GM21825 (cell line): Measurements from ENCODE around the gene MAPK14.
"Not testable (repeated sequence)": the region's sequence is repeated elsewhere in the genome, so short reads cannot be mapped to it uniquely, and the experiment has no call there.

Experiments used
- ATAC-seq: cut with Tn5 transposase; IDR thresholded peaks from one replicate; pipeline ENCODE4 v1.9.1; 2021; ENCODE audit warnings: mild to moderate bottlenecking, moderate library complexity; ENCODE audit not compliant: unreplicated experiment

Gene MAPK14

DNA sequence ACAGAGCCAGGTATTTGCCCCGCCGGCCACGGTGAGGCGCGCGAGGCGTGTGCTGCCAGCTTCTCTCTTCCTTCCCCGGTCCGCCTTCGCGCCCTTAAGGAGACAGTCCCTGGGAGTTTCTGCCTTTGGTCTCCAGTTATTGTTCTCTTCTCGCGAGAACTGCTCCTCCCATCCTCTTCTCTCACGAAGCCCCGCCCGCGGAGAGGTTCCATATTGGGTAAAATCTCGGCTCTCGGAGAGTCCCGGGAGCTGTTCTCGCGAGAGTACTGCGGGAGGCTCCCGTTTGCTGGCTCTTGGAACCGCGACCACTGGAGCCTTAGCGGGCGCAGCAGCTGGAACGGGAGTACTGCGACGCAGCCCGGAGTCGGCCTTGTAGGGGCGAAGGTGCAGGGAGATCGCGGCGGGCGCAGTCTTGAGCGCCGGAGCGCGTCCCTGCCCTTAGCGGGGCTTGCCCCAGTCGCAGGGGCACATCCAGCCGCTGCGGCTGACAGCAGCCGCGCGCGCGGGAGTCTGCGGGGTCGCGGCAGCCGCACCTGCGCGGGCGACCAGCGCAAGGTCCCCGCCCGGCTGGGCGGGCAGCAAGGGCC, at the start of gene MAPK14:
Gene MAPK14 (plus strand): TSS at position 308 of the 587 bp plus-strand sequence. CDS start 350 bp downstream, outside the sequence.
- ATAC-seq = peak; percentile 81

DNA sequence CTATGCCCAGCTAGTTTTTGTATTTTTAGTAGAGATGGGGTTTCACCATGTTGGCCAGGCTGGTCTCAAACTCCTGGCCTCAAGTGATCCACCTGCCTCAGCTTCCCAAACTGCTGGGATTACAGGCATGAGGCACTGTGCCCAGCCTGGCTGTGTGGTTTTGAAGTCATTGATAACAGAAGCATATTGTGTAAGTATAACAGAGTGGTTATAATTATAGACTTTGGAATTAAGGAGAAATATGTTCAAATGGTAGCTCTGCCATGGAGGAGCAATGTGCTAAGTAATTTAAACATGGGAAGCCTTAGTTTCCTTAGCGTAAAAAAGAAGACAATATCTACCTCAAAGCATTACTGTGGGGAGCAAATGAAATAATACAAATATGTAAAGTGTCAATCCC, 47.5 kb upstream of the MAPK14 start:
- not testable (repeated sequence) for ATAC-seq

- ATAC-seq = no peak
Observed at GRCh38 chr6:35980991-35981645, 46.5 kb upstream of the MAPK14 start.

DNA sequence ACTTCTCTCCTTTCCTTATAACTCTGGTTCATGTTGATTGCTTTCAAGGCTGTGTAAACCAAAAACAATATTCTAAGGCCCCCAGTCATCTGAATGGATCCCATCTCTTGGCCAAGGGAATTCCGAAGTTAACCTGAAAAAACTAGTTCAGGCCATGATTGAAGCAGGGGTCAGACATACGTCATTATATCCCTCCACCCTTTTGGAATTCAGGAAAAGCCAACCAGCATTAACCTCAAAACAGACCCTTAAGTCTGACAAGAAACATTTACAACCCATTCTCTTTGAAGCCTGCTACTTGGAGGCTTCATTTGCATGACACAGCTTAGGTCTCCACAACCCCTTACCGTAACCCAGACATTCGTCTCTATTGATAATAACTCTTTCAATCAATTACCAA, 42.9 kb upstream of the MAPK14 start:
- ATAC-seq = no peak

DNA sequence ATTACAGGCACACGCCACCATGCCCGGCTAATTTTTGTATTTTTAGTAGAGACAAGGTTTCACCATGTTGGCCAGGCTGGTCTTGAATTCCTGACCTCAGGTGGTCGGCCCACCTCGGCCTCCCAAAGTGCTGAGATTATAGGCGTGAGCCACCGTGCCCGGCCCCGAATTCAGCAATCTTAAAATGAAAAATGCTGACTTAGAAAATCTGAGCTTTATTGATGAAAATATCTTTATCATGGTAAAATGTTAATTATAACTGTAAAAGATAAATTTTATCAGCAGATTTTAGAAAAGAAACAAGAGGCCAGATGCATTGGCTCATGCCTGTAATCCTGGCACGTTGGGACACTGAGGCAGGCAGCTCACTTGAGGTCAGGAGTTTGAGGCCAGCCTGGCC, 39.6 kb upstream of the MAPK14 start:
- not testable (repeated sequence) for ATAC-seq

- ATAC-seq = no peak
Observed at GRCh38 chr6:35993150-35993549, 34.5 kb upstream of the MAPK14 start.

DNA sequence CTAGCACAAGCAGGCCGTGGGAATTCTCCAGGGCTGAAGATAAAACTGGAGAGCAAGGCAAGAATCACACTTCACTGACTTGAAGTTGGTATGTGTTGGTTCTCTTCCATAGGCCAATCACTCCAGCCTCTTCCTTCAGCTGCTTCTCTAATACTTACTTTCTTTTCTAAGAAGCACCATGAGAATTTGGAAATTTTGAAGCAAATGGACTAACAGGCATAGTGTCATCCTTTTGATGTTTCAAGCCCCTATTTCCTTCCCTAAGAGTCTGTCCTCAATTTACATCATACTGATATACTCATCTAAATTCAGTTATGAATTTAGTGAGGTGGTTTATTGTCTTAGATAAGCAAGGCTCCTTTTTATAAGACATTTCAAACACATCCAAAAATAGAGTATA, 27.2 kb upstream of the MAPK14 start:
- ATAC-seq = no peak

GRCh38 chr6:36015666-36016065, 11.9 kb upstream of the MAPK14 start:
- ATAC-seq = no peak

DNA sequence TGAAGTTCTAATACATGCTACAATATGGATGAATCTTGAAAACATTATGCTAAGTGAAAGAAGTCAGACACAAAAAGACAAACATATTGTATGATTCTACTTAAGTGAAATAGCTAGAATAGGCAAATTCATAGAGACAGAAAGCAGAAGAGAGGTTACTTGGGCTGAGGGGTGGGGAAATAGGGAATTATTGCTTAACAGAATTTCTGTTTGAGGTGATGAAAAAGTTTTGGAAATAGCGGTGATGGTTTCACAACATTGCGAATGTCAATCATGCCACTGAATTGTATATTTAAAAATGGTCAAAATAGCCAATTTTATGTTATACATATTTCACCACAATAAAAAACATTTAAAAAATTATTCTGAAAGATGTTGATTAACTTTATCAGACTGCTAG, 9.3 kb upstream of the MAPK14 start:
- no peak for ATAC-seq

GRCh38 chr6:36019167-36019566, 8.4 kb upstream of the MAPK14 start:
- no peak for ATAC-seq

DNA sequence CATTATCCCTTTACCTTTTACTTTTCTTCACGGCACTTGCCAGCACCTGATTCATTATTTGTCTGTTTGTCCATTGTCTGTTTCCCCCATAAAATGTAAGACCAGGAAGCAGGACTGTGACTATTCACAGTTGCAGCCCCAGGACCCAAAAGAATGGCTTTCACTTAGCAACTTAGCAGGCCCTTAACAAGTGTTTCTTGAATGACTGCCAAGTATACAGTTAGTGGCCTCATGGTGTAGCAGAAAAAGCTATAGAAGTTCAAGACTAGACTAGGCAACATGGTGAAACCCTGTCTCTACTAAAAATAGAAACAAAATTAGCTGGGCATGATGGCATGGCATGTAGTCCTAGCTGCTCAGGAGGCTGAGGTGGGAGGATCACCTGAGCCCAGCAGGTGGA, 7.5 kb upstream of the MAPK14 start:
- no peak for ATAC-seq

DNA sequence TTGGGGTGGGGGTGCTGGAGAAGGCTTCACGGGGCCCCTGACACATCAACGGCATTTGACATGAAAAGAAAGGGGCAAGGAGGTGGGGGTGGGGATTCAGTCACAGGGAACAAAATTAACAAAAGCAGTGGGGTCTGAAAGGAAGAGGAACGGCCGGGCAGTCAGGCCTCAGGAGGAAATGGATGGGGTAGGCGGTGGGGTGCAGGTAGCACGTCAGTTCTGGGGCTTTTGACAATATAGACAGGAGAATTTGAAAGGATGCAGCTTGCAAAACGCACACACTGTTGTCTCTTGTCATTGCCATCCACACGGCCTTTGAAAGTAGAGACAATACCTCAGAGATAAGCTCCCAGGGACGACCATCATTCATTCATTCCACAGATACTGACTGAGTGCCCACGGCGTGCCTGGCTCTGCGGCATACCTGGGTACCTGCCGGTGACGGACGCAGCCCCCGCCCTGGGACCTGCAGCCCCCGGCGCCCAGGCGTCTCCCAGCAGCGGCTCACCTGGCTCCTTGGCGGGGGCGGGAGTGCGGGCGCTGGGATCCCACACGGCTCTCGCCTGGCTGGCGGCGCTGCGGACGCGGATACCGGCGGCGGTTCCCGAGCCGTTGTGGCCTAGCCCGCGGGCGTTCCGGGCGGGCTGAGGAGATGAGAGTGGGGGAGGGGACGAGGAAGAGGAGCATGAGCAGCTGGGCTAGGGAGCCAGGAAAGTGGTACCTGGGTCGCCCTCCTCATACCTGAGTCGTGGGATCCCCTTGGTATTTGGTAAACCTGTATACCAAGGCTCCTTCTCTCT, 3.4 kb upstream of the MAPK14 start, which contains the start of gene SLC26A8:
Gene SLC26A8 (minus strand): TSS at position 646 of the 800 bp plus-strand sequence. CDS start 4,934 bp downstream, outside the sequence.
- no peak for ATAC-seq

DNA sequence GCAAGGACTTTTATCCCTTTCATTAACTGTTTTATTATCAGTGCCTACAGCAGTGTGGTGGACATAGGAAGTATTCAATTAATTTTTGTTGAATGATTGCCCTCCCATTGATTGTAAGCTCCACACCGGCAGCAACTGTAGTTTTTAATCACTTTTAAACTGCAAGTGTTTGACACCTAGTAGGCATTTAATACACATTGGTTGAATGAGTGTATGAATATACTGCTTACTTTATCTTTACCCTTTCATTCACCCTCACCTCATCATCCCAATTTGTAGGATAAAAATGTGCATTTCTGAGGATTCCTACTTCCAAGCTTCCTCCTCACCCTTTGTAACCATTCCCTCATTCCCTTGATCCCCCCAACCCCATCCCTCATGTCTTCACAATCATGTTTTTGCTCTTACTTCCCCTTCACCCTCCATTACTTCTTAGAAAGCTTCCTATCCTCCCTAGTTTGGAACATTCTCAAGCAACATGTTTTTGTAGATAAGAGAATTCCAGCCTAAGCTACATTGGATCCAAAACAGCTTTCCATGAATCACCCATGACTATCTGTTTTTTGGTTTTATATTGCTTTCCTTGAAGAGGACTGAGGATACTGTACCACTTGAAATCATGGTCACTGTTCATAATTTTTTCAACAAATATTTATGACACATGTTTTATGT, 2.2 kb upstream of the MAPK14 start:
- ATAC-seq = no peak

- ATAC-seq = no peak
Observed at GRCh38 chr6:36025932-36026327, 1.7 kb upstream of the MAPK14 start.

GRCh38 chr6:36028088-36028876, 674 bp downstream of the MAPK14 start:
- peak; percentile 19 for ATAC-seq

DNA sequence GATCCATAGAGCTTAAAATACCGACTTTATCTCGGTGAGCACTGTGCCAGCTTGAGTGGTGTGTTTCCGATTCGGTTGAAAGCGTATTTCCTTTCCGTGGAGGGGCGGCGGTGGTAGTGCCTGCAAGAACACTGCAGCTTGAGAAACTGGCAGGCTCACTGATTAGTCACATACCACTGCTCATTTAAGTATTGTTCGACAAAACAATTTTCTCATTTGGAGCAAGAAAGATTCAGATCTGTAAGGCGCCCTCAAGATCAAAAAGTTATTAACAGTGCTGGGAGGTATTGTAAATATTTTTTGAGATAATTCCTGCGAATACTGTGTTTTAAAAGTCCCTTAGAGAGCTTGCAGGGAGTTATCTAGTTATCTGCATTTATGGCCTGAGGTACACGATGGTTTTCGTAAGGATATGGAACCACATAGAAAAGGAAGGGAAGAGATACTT, 1.3 kb downstream of the MAPK14 start:
- ATAC-seq = no peak

GRCh38 chr6:36029464-36029863, 1.9 kb downstream of the MAPK14 start:
- ATAC-seq = no peak

- ATAC-seq = no peak
Observed at GRCh38 chr6:36032261-36032660, 4.7 kb downstream of the MAPK14 start.

- not testable (repeated sequence) for ATAC-seq
Observed at GRCh38 chr6:36033144-36033543, 5.5 kb downstream of the MAPK14 start.

- ATAC-seq = no peak
Observed at GRCh38 chr6:36033935-36034334, 6.3 kb downstream of the MAPK14 start.
